GM08714 (cell line): ENCODE results near the gene PIK3CA.
"Not testable (repeated sequence)": the region's sequence is repeated elsewhere in the genome, so short reads cannot be mapped to it uniquely, and the experiment has no call there.

Source experiments
- H3K4me3 ChIP-seq: fragments of 200-500 bp; sonication (Bioruptor generic); 2 replicates; pipeline ENCODE4 v1.5.1; 2014; ENCODE audit warnings: mild to moderate bottlenecking, low read length, inconsistent platforms
- ZNF274 ChIP-seq: IDR thresholded peaks from 2 replicates; pipeline ENCODE4 v1.6.1; 2012; ENCODE audit warnings: mild to moderate bottlenecking, low read depth, low read length

Gene PIK3CA

DNA sequence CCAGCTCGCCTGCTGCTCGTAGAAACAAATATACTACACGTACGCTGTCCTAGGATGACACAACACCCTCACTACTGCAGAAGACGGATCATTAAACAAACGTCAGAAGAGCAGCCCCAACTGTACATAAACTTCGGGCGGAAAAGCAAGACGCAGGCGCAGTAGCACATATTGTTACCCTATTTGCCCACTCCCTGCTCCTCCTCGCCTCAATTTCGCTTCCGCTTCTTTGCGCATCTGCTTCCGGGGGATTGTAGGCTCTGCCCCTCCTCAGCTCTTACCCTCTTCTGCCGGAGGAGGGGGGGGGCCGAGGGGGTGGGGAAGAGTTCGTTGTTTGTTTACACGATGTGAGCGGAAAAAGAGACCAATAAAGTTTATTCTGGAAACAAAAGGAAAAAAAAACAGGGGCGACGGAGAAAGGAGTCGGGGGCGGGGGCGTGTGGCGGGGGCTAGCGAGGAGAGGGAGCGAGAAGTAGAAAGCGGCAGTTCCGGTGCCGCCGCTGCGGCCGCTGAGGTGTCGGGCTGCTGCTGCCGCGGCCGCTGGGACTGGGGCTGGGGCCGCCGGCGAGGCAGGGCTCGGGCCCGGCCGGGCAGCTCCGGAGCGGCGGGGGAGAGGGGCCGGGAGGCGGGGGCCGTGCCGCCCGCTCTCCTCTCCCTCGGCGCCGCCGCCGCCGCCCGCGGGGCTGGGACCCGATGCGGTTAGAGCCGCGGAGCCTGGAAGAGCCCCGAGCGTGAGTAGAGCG lies at the start of gene PIK3CA:
Gene PIK3CA (plus strand): TSS at position 485 of the 743 bp plus-strand sequence. CDS start 50,469 bp downstream, outside the sequence.
- TF ChIP-seq ZNF274, result no peak

DNA sequence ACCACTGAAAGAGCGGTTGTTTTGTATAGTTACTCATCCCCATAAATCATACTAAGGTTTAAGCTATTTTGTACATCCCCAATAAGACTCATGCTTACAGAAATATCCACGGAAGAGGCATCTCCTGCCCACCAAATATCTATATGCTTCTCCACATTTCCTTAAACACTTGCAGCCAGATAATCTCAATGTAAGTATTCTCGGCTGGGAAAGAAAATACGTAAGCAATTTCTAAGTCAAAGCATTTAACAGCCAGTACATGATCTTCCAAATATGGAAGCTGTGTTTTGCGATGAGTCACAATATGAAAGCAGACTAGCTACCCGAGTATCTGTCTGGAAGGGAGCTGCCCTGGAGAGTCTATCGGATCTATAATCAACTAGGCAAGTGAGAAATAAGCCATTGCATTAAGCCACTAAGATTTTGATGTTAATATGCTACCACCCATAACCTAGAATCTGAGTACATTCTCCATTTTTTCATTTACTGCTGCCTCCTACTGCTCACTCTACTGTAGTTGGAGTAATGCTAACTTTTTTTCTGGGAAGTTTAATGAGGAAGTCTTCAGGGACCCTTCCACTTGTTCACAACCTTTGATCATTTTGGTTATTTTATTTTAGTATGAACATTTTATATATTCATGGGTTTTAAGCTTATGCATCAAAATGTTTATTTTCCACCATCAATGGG lies 49.6 kb upstream of the PIK3CA start:
- H3K4me3 ChIP-seq, result no peak overlapping the region

More for the DNA sequence above, at the start of gene PIK3CA:
- H3K4me3 ChIP-seq, result peak within 1 kb of the TSS; percentile 100

DNA sequence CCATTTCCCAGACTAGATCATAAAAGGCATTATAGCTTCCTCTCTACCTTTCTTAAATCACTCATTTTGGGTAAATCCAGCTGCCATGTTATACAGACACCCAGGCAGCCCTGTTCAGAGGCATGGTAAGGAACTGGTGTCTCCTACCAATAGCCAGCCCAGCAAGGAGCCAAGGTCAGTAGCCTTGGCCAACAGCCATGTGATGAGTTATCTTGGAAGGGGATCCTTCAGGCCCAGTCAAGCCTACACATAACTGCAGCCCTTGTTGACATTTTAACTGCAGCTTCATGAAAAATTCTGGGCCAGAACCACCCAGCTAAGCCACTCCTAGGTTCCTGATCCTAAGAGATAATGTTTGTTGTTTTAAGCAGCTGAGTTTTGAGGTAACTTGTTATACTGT lies 47.5 kb upstream of the PIK3CA start:
- no peak overlapping the region for H3K4me3 ChIP-seq
- TF ChIP-seq ZNF274, result no peak

More for the DNA sequence above, 49.6 kb upstream of the PIK3CA start:
- TF ChIP-seq ZNF274, result no peak

DNA sequence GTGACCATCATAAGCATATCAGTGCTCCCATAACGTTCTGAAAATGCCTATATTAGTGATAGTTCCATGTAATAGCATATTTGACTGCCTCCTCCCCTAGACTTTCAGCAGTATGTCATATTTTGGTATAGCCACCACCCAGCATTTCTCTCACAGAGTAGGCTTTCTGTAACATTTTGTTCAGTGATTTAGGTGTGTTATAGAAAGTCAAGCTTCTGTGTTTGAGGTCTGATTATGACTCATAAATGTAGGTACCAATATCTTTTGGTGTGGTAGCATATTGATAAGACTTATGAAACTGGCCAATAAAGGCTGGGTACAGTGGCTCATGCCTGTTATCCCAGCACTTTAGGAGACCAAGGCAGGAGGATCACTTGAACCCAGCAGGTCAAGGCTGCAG lies 42.3 kb upstream of the PIK3CA start:
- no peak for TF ChIP-seq ZNF274
- H3K4me3 ChIP-seq, result no peak overlapping the region

DNA sequence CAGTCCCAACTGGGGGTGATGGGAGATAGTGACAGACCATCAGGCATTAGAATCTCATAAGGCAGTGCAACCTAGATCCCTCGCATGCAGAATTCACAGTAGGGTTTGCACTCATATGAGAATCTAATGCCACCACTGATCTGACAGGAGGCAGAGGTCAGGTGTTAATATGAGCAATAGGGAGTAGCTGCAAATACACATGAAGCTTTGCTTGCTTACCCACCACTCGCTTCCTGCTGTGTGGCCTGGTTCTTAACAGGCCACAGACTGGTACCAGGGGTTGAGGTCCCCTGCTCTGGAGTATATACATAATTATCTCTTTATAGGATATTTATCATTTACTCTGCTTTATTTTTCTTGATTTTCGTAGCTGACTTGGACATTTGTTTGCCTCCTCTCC lies 40.5 kb upstream of the PIK3CA start:
- no peak for TF ChIP-seq ZNF274
- no peak overlapping the region for H3K4me3 ChIP-seq

DNA sequence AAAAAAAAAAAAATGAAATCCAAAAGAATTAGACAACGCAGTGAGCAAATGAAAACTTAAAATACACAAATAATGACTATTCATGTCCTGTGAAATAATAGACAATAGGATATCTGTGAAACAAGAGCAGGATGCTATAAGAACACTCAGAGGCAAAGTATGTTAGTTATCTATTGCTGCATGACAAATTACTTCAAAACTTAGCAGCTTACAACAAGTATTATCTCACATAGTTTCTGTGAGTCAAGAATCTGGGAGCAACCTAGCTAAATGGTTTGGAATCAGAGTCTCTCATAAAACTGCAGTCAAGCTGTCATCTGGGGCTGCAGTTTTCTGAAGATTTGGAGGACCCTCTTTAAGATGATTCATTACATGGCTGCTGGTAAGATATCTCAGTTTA lies 40.1 kb upstream of the PIK3CA start:
- no peak overlapping the region for H3K4me3 ChIP-seq
- TF ChIP-seq ZNF274, result no peak

DNA sequence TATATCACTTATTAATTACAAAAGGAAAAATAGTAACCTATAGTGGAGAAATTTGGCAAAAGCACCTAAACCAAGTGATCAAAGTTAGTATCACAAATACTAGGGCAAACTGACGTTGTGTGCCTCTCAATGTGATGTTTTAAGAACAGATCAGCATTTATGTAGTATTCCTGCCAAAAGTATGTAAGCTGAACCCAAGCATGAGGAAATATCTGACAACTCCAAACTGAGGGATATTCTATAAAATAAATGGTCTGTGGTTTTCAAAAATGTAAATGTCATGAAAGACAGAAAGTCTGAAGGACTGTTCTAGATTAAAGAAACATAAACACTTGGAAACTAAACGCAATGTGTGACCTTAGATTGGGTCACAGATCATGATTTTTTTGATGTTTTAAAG lies 34.3 kb upstream of the PIK3CA start:
- TF ChIP-seq ZNF274, result no peak
- H3K4me3 ChIP-seq, result no peak overlapping the region

DNA sequence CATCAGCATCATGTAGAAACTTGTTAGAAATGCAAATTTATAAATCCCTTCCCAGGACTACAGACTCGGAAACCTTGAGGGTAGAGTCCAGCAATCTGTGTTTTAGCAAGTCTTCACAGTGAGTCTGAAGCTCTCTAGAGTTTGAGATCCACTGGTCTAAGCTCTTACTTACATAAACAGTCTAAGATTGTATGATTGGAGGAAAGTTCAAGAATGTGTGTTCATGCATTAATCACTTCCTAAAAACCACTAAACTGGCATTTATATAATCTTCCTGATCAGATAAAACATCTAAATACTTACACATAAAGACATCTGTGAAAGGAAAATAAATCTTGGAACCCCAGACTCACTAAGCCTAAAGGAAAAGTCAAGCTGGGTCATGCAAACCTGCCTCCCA lies 32.7 kb upstream of the PIK3CA start:
- not testable (repeated sequence) for H3K4me3 ChIP-seq

DNA sequence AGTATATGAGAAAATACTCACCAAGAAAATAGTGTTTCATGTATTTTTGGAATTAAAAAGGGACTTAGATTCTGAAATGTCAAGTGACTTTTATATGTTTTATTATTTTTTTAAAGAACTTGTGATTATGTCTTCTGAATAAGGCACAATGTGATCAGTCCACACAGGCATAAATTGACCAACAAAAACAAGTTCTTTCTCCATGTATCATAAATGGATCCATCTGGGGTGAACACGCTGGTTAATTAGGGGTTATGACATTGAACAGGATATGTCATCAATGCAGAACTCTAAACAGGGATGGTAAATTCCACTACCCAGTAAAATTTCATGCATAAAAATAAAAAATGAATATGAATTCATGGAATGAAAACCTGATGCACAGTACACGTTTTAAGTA lies 31.3 kb upstream of the PIK3CA start:
- no peak overlapping the region for H3K4me3 ChIP-seq
- TF ChIP-seq ZNF274, result no peak

DNA sequence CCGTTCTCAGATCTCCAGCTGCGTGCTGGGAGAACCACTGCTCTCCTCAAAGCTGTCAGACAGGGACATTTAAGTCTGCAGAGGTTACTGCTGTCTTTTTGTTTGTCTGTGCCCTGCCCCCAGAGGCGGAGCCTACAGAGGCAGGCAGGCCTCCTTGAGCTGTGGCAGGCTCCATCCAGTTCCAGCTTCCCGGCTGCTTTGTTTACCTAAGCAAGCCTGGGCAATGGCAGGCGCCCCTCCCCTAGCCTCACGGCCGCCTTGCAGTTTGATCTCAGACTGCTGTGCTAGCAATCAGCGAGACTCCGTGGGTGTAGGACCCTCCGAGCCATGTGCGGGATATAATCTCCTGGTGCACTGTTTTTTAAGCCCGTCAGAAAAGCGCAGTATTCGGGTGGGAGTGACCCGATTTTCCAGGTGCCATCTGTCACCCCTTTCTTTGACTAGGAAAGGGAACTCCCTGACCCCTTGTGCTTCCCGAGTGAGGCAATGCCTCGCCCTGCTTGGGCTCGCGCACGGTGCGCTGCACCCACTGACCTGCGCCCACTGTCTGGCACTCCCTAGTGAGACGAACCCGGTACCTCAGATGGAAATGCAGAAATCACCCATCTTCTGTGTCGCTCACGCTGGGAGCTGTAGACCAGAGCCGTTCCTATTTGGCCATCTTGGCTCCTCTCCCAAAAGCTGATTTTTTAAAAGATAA lies 15.8 kb upstream of the PIK3CA start:
- not testable (repeated sequence) for H3K4me3 ChIP-seq

DNA sequence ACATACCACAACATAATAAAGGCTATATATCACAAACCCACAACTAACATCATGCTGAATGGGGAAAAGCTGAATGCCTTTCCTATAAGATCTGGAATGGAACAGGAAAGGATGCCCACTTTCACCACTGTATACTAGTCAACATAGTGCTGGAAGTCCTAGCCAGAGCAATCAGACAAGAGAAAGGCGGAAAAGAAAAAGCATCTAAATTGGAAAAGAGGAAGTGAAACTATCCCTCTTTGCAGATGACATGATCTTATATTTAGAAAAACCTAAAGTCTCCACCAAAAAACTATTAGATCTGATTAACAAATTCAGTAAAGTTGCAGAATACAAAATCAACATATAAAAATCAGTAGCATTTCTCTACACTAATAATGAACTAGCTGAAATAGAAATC lies 14.6 kb upstream of the PIK3CA start:
- no peak overlapping the region for H3K4me3 ChIP-seq
- TF ChIP-seq ZNF274, result no peak

DNA sequence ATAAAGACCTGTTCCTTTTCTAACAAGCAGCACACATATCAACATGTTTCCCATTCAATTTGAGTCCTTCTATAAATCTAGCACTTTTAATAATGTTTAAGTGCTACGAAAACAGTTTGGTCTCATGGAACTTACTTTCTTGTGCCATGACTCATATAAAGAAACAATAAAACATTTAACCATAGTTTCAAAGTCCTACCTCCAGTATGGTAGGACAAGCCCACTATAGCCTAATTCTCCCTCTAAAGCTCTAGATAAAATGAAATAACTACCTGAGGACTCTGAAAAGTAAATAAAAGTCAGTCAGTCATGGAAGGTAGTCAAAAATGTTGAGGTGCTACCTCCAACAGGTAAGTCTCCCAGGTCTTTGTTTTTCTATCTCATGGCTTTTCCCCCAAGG lies 12.0 kb upstream of the PIK3CA start:
- H3K4me3 ChIP-seq, result no peak overlapping the region
- no peak for TF ChIP-seq ZNF274

DNA sequence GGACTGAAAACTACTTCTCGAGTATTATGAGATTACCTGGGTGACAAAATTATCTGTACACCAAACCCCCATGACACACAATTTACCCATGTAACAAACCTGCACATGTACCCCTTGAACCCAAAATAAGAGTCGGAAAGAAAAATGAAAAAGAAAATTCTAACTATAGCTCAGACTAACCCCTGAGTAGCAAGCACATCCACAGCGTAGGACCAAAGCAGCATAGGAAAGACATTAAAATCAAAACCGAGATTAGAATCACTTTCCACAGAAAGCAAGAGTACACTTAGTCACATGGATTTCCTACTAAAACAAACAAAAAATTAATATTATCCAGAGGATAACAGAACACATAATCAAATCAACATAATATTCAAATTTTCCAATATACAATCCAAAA lies 6.3 kb upstream of the PIK3CA start:
- TF ChIP-seq ZNF274, result no peak
- H3K4me3 ChIP-seq, result no peak overlapping the region

DNA sequence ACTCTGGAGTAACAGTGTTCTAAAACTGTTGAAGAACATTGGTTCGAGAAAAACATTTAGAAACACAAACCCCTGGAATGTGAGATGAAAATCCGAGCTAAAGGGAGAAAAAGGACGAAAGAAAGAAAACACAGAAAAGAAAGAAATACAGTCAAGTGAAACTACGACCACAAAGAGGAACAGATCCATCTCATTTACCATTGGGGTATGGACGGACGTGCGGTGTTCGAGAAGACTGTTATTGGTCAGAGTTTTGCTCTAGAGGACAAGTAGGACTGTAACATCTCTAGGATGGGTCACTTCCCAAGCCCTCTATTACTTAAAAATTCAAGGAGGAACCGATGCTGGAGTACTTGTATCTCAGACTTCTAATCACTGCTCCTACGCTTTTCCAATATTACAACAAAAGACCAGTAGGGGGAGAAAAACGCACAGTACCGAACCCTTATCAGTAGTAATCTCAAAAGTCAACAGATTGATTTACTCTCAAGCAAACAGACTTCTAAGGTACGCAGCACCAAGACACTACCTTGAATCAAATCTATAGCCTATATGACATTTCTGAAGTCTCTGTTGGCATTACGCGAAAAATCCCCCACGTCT lies 1.1 kb upstream of the PIK3CA start:
- H3K4me3 ChIP-seq, result peak overlapping the region; percentile 100
- no peak for TF ChIP-seq ZNF274

DNA sequence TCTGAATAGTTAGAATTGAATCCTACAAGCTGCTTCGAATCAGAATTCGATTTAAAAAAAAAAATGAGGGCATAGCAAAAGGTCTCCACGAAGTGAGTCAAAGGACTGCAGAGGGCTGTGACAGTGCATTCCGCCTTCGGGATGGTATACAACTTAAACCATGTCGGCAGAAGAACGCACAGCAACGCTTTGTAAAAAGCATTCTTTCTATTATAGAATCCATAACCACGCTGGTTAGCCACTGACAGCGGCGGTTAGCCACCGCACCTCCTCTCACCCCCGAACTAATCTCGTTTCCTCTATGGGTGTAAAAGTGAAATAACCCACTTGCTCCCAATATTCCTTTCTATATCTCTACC lies 664 bp upstream of the PIK3CA start:
- TF ChIP-seq ZNF274, result no peak
- peak overlapping the region; percentile 100 for H3K4me3 ChIP-seq
